A549 treated with ZK216348 at 1 μM for 4 hours (cell line): ENCODE data around the gene TMEM130. TPM values are rescaled to one million over a fixed set of nuclear protein-coding genes. Genes with fewer than 3 reads are reported as not detected.

ENCODE experiments used
- total RNA-seq: library from RNA; stranded (reverse); fragments of 200-300 nt; extraction: Qiagen RNA extraction; gene quantifications from 5 replicates; pipeline ENCODE4 v1.2.3, GENCODE V29; 2022; ENCODE audit warnings: low read depth

Gene TMEM130
- 0.31 to 1.0 TPM (median 0.49 TPM) in 5 replicates for total RNA-seq

GRCh38 chr7:98869597-98870120 is at the start of gene TMEM130:
Gene TMEM130, minus strand, starts transcription at chr7:98870014. Its CDS starts 153 bp downstream, at chr7:98869861.

DNA sequence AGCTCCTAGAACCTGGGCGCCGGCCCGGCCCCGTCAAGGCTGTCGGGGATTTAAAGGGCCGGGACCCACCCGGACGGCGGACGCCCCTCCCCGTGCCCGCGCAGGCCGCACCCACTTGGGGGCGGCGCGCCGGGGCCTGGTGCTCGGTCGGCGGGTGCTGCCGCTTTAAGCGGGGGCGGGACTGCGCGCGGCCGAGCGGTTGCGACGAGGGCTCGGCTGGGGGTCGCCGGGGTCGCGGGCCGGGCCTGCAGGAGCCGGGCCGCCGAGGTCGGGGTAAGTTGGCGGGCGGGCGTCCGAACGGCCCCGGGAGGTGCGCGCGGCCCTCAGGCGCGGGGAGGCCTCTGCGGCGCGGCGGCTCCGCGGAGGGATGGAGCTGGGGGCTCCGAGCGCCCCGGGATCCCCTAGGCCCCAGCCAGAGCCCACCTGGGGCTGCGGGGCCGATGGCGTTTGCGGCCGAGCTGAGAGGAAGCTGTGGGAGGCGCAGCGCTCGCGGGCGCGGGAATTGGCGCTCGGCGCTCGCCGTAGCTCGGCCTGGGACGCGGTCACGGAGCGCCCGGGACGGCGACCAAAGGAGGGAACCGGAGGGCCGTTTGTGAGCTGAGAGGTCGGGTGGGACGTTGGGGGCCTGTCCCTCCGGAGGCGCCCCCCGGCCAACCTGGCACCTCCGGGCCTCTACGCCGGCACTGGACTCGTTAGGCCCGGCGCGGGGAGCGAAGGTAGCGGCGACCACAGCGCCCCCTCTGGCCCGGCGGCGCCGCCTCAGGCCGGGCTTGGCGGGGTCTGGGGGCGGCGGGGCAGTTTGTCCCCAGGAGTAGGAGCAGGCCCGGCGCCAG is 8.8 kb upstream of the TMEM130 start, which contains the start of gene TRRAP:
TRRAP (plus strand) TSS at position 168 of the 833 bp plus-strand sequence. CDS start 2,619 bp downstream, outside the sequence.

Other genes with a start within 250 kb of the TMEM130 start
- gene TRRAP, start 8.5 kb upstream of the TMEM130 start, total RNA-seq: 11.5 to 20.0 TPM (median 18.4 TPM) in 5 replicates